ENCODE results near the gene SSX2.
"Not testable (repeated sequence)": the region's sequence is repeated elsewhere in the genome, so short reads cannot be mapped to it uniquely, and the experiment has no call there.

Gene SSX2

GRCh38 chrX:52707078-52707477 lies at the start of gene SSX2:
SSX2 (minus strand) TSS chrX:52707178; CDS start chrX:52705749, 1,429 bp downstream.
- H3K9me3 Mint-ChIP-seq; H3K36me3 Mint-ChIP-seq (ENCODE audit: low read depth); intact Hi-C loops (cut with micrococcal nuclease); H3K27ac Mint-ChIP-seq; H3K27me3 Mint-ChIP-seq; H3K4me1 Mint-ChIP-seq (ENCODE audit: low read depth); H3K4me3 Mint-ChIP-seq: not testable (repeated sequence)

- intact Hi-C loops (cut with micrococcal nuclease); H3K4me3 Mint-ChIP-seq; H3K9me3 Mint-ChIP-seq; H3K27ac Mint-ChIP-seq; H3K27me3 Mint-ChIP-seq; H3K4me1 Mint-ChIP-seq (ENCODE audit: low read depth); H3K36me3 Mint-ChIP-seq (ENCODE audit: low read depth): not testable (repeated sequence)
Measured at GRCh38 chrX:52750952-52751351, 44.0 kb upstream of the SSX2 start, which contains the start of gene SSX2B. SSX2B (plus strand) TSS chrX:52751252; CDS start chrX:52752681, 1,429 bp downstream.

- H3K4me3 Mint-ChIP-seq; intact Hi-C loops (cut with micrococcal nuclease); H3K27me3 Mint-ChIP-seq; H3K9me3 Mint-ChIP-seq; H3K27ac Mint-ChIP-seq; H3K36me3 Mint-ChIP-seq (ENCODE audit: low read depth); H3K4me1 Mint-ChIP-seq (ENCODE audit: low read depth): not testable (repeated sequence)
Measured at GRCh38 chrX:52692034-52692433, 14.9 kb downstream of the SSX2 start.

- H3K27ac Mint-ChIP-seq; H3K9me3 Mint-ChIP-seq; H3K36me3 Mint-ChIP-seq (ENCODE audit: low read depth); intact Hi-C loops (cut with micrococcal nuclease); H3K4me1 Mint-ChIP-seq (ENCODE audit: low read depth); H3K4me3 Mint-ChIP-seq; H3K27me3 Mint-ChIP-seq: not testable (repeated sequence)
Measured at GRCh38 chrX:52662218-52662617, 44.8 kb downstream of the SSX2 start.

GRCh38 chrX:52655475-52655874 lies 51.5 kb downstream of the SSX2 start:
- intact Hi-C loops (cut with micrococcal nuclease); H3K4me3 Mint-ChIP-seq; H3K4me1 Mint-ChIP-seq (ENCODE audit: low read depth); H3K27ac Mint-ChIP-seq; H3K27me3 Mint-ChIP-seq; H3K36me3 Mint-ChIP-seq (ENCODE audit: low read depth); H3K9me3 Mint-ChIP-seq: not testable (repeated sequence)

GRCh38 chrX:52654800-52655199 lies 52.2 kb downstream of the SSX2 start, which contains the start of gene SSX7:
SSX7 (minus strand) TSS chrX:52654900; CDS start chrX:52653472, 1,428 bp downstream.
- H3K9me3 Mint-ChIP-seq; H3K4me1 Mint-ChIP-seq (ENCODE audit: low read depth); intact Hi-C loops (cut with micrococcal nuclease); H3K4me3 Mint-ChIP-seq; H3K27ac Mint-ChIP-seq; H3K36me3 Mint-ChIP-seq (ENCODE audit: low read depth); H3K27me3 Mint-ChIP-seq: not testable (repeated sequence)

- intact Hi-C loops (cut with micrococcal nuclease); H3K4me1 Mint-ChIP-seq (ENCODE audit: low read depth); H3K9me3 Mint-ChIP-seq; H3K4me3 Mint-ChIP-seq; H3K27ac Mint-ChIP-seq; H3K36me3 Mint-ChIP-seq (ENCODE audit: low read depth); H3K27me3 Mint-ChIP-seq: not testable (repeated sequence)
Measured at GRCh38 chrX:52650676-52651075, 56.3 kb downstream of the SSX2 start.

GRCh38 chrX:52648956-52649355 lies 58.0 kb downstream of the SSX2 start:
- intact Hi-C loops (cut with micrococcal nuclease); H3K4me1 Mint-ChIP-seq (ENCODE audit: low read depth); H3K36me3 Mint-ChIP-seq (ENCODE audit: low read depth); H3K27me3 Mint-ChIP-seq; H3K4me3 Mint-ChIP-seq; H3K9me3 Mint-ChIP-seq; H3K27ac Mint-ChIP-seq: not testable (repeated sequence)

Data from dendritic cell treated with granulocyte-macrophage colony-stimulating factor and Interleukin-4, amounts not matched to agents 40 ng/mL and 50 ng/mL, for 4 days (primary cell).